ENCODE results near the gene EHMT2. TPM values are rescaled to one million over a fixed set of nuclear protein-coding genes. Genes with fewer than 3 reads are reported as not detected.
"Not testable (repeated sequence)": the region's sequence is repeated elsewhere in the genome, so short reads cannot be mapped to it uniquely, and the experiment has no call there.

EHMT2 gene
- polyA plus RNA-seq, 1 donor (not counting 4 experiments of a cell fraction or from before 2014, with no cell fraction given): 17.7 TPM

GRCh38 chr6:31842053-31842452 is 55.4 kb downstream of the EHMT2 start:
- H3K4me1 ChIP-seq (ENCODE audit: control insufficient read depth, extremely low read depth, insufficient read depth, low read length): peaks cover 14% of the 10 kb centered on the region
- no peaks in the 10 kb centered on the region for H3K9me3 ChIP-seq (ENCODE audit: control insufficient read depth, low read depth, low read length)
- DNase-seq (ENCODE audit: low read depth, low spot score): no peak
- no peak overlapping the region for H3K27ac ChIP-seq (ENCODE audit: control insufficient read depth, insufficient read depth, low read length)
- peaks cover 23 to 25% of the 10 kb centered on the region in 2 experiments for H3K36me3 ChIP-seq (ENCODE audit: control insufficient read depth in 2 of 2, extremely low read depth in 1 of 2, insufficient read depth in 2 of 2, low read length in 2 of 2)
- H3K4me3 ChIP-seq (ENCODE audit: control insufficient read depth in 2 of 3, extremely low read depth in 1 of 3, insufficient read depth in 2 of 3, low read depth in 1 of 3, low read length in 3 of 3): no peak overlapping the region
- TF ChIP-seq EZH2 (IDR thresholded peaks at IDR 0.05; ENCODE audit: low read length) (no peak), CTCF (optimal IDR thresholded peaks at IDR 0.05 in 1 of 3, IDR thresholded peaks at IDR 0.05 in 1 of 3, conservative IDR thresholded peaks at IDR 0.05 in 1 of 3; ENCODE audit: extremely low read depth in 1 of 3, insufficient read depth in 2 of 3, low read length in 3 of 3) (no peak)
- H3K79me2 ChIP-seq (ENCODE audit: control insufficient read depth, insufficient read depth, low read length): peaks cover 21% of the 10 kb centered on the region
- peaks cover 2% of the 10 kb centered on the region for H3K9me1 ChIP-seq (ENCODE audit: control insufficient read depth, extremely low read depth, insufficient read depth, low read length)
- H3K4me2 ChIP-seq (ENCODE audit: control insufficient read depth, extremely low read depth, insufficient read depth, low read depth, low read length): no peak overlapping the region
- FAIRE-seq: no peak
- no peak overlapping the region for H3K9ac ChIP-seq (ENCODE audit: control insufficient read depth, extremely low read depth, insufficient read depth, low read length)
- dilution Hi-C loops (cut with MboI; ENCODE audit: extremely low pct_ligation_motif_present, low sequenced_read_pairs): no loop called here
- no peaks in the 10 kb centered on the region for H3K27me3 ChIP-seq (ENCODE audit: control insufficient read depth, extremely low read depth, insufficient read depth, low read length)
- peaks cover 27% of the 10 kb centered on the region for H4K20me1 ChIP-seq (ENCODE audit: control insufficient read depth, extremely low read depth, insufficient read depth, low read length)
- no peak overlapping the region for H2AFZ ChIP-seq (ENCODE audit: control insufficient read depth, low read length)

DNA sequence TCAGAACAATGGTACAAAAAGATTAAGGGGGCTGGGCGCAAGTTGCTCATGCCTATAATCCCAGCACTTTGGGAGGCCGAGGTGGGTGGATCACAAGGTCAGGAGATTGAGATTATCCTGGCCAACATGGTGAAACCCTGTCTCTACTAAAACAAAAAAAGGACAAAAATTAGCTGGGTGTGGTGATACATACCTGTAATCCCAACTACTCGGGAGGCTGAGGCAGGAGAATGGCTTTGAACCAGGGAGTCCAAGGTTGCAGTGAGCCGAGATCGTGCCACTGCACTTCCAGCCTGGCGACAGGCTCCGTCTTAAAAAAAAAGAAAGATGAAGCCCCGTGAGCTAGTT is 57.7 kb downstream of the EHMT2 start:
- Histone ChIP-seq H3K36me3 (ENCODE audit: control insufficient read depth in 2 of 2, extremely low read depth in 1 of 2, insufficient read depth in 2 of 2, low read length in 2 of 2) (peaks cover 23 to 37% of the 10 kb centered on the region in 2 experiments), H3K79me2 (ENCODE audit: control insufficient read depth, insufficient read depth, low read length) (peaks cover 44% of the 10 kb centered on the region), H4K20me1 (ENCODE audit: control insufficient read depth, extremely low read depth, insufficient read depth, low read length) (peaks cover 39% of the 10 kb centered on the region), H3K4me1 (ENCODE audit: control insufficient read depth, extremely low read depth, insufficient read depth, low read length) (peaks cover 15% of the 10 kb centered on the region)
- H3K9me3 ChIP-seq (ENCODE audit: control insufficient read depth, low read depth, low read length); H2AFZ ChIP-seq (ENCODE audit: control insufficient read depth, low read length); FAIRE-seq; H3K4me3 ChIP-seq (ENCODE audit: control insufficient read depth in 2 of 3, extremely low read depth in 1 of 3, insufficient read depth in 2 of 3, low read depth in 1 of 3, low read length in 3 of 3); DNase-seq (ENCODE audit: low read depth, low spot score); H3K27me3 ChIP-seq (ENCODE audit: control insufficient read depth, extremely low read depth, insufficient read depth, low read length); H3K4me2 ChIP-seq (ENCODE audit: control insufficient read depth, extremely low read depth, insufficient read depth, low read depth, low read length); dilution Hi-C loops (cut with MboI; ENCODE audit: extremely low pct_ligation_motif_present, low sequenced_read_pairs); H3K27ac ChIP-seq (ENCODE audit: control insufficient read depth, insufficient read depth, low read length); H3K9me1 ChIP-seq (ENCODE audit: control insufficient read depth, extremely low read depth, insufficient read depth, low read length); H3K9ac ChIP-seq (ENCODE audit: control insufficient read depth, extremely low read depth, insufficient read depth, low read length): not testable (repeated sequence)

- H3K9me3 ChIP-seq (ENCODE audit: control insufficient read depth, low read depth, low read length): no peaks in the 10 kb centered on the region
- peak overlapping the region; percentile 27 for H3K4me2 ChIP-seq (ENCODE audit: control insufficient read depth, extremely low read depth, insufficient read depth, low read depth, low read length)
- FAIRE-seq: no peak
- TF ChIP-seq EZH2 (IDR thresholded peaks at IDR 0.05; ENCODE audit: low read length): no peak
- no peak for TF ChIP-seq CTCF (optimal IDR thresholded peaks at IDR 0.05 in 1 of 3, IDR thresholded peaks at IDR 0.05 in 1 of 3, conservative IDR thresholded peaks at IDR 0.05 in 1 of 3; ENCODE audit: extremely low read depth in 1 of 3, insufficient read depth in 2 of 3, low read length in 3 of 3)
- peak overlapping the region in 1 of 3 experiments; percentile 34 for H3K4me3 ChIP-seq (ENCODE audit: control insufficient read depth in 2 of 3, extremely low read depth in 1 of 3, insufficient read depth in 2 of 3, low read depth in 1 of 3, low read length in 3 of 3)
- peaks cover 45% of the 10 kb centered on the region for H3K79me2 ChIP-seq (ENCODE audit: control insufficient read depth, insufficient read depth, low read length)
- peaks cover 2% of the 10 kb centered on the region for H3K9me1 ChIP-seq (ENCODE audit: control insufficient read depth, extremely low read depth, insufficient read depth, low read length)
- peaks cover 39% of the 10 kb centered on the region for H4K20me1 ChIP-seq (ENCODE audit: control insufficient read depth, extremely low read depth, insufficient read depth, low read length)
- no peak overlapping the region for H2AFZ ChIP-seq (ENCODE audit: control insufficient read depth, low read length)
- no peaks in the 10 kb centered on the region for H3K27me3 ChIP-seq (ENCODE audit: control insufficient read depth, extremely low read depth, insufficient read depth, low read length)
- peaks cover 23 to 37% of the 10 kb centered on the region in 2 experiments for H3K36me3 ChIP-seq (ENCODE audit: control insufficient read depth in 2 of 2, extremely low read depth in 1 of 2, insufficient read depth in 2 of 2, low read length in 2 of 2)
- DNase-seq (ENCODE audit: low read depth, low spot score): no peak
- dilution Hi-C loops (cut with MboI; ENCODE audit: extremely low pct_ligation_motif_present, low sequenced_read_pairs): no loop called here
- H3K27ac ChIP-seq (ENCODE audit: control insufficient read depth, insufficient read depth, low read length): no peak overlapping the region
- H3K9ac ChIP-seq (ENCODE audit: control insufficient read depth, extremely low read depth, insufficient read depth, low read length): no peak overlapping the region
- peaks cover 15% of the 10 kb centered on the region for H3K4me1 ChIP-seq (ENCODE audit: control insufficient read depth, extremely low read depth, insufficient read depth, low read length)
These were observed 58.5 kb downstream of the EHMT2 start for GRCh38 chr6:31838968-31839367.

GRCh38 chr6:31838114-31838553 is 59.4 kb downstream of the EHMT2 start:
- Histone ChIP-seq H3K4me2 (ENCODE audit: control insufficient read depth, extremely low read depth, insufficient read depth, low read depth, low read length) (peak overlapping the region; percentile 95), H3K4me1 (ENCODE audit: control insufficient read depth, extremely low read depth, insufficient read depth, low read length) (peaks cover 15% of the 10 kb centered on the region), H3K79me2 (ENCODE audit: control insufficient read depth, insufficient read depth, low read length) (peaks cover 45% of the 10 kb centered on the region), H3K9ac (ENCODE audit: control insufficient read depth, extremely low read depth, insufficient read depth, low read length) (peak overlapping the region; percentile 97), H3K4me3 (ENCODE audit: control insufficient read depth in 2 of 3, extremely low read depth in 1 of 3, insufficient read depth in 2 of 3, low read depth in 1 of 3, low read length in 3 of 3) (peak overlapping the region in 2 of 3 experiments; percentile 78 to 92), H3K36me3 (ENCODE audit: control insufficient read depth in 2 of 2, extremely low read depth in 1 of 2, insufficient read depth in 2 of 2, low read length in 2 of 2) (peaks cover 23 to 37% of the 10 kb centered on the region in 2 experiments), H4K20me1 (ENCODE audit: control insufficient read depth, extremely low read depth, insufficient read depth, low read length) (peaks cover 39% of the 10 kb centered on the region)
- H3K27ac ChIP-seq (ENCODE audit: control insufficient read depth, insufficient read depth, low read length); H3K9me1 ChIP-seq (ENCODE audit: control insufficient read depth, extremely low read depth, insufficient read depth, low read length); dilution Hi-C loops (cut with MboI; ENCODE audit: extremely low pct_ligation_motif_present, low sequenced_read_pairs); H2AFZ ChIP-seq (ENCODE audit: control insufficient read depth, low read length); FAIRE-seq; H3K27me3 ChIP-seq (ENCODE audit: control insufficient read depth, extremely low read depth, insufficient read depth, low read length); DNase-seq (ENCODE audit: low read depth, low spot score); H3K9me3 ChIP-seq (ENCODE audit: control insufficient read depth, low read depth, low read length): not testable (repeated sequence)
